H9 (cell line): Measurements from ENCODE around the gene ADNP2. TPM values are rescaled to one million over a fixed set of nuclear protein-coding genes. Genes with fewer than 3 reads are reported as not detected.

Experiments used
- DNase-seq: peaks from one replicate; pipeline ENCODE4 v3.0.0-alpha.2; 2017
- H2AFZ ChIP-seq: one replicate; pipeline ENCODE4 v1.6.1; 2013; ENCODE audit warnings: mild to moderate bottlenecking, low read length, control low read depth, moderate library complexity
- H2AK5ac ChIP-seq: 2 replicates; pipeline ENCODE4 v1.6.1; 2013; ENCODE audit warnings: low read length, control low read depth, mixed read lengths; ENCODE audit not compliant: insufficient read length
- H2BK120ac ChIP-seq: one replicate; pipeline ENCODE4 v1.6.1; 2013; ENCODE audit warnings: low read depth, mild to moderate bottlenecking, low read length, control low read depth, inconsistent platforms; ENCODE audit not compliant: poor library complexity, severe bottlenecking
- H2BK12ac ChIP-seq: 2 replicates; pipeline ENCODE4 v1.6.1; 2013; ENCODE audit warnings: low read length, control low read depth, mixed read lengths, low read depth; ENCODE audit not compliant: insufficient read length
- H2BK15ac ChIP-seq: 2 replicates; pipeline ENCODE4 v1.6.1; 2013; ENCODE audit warnings: low read depth, low read length, control low read depth
- H2BK20ac ChIP-seq: one replicate; pipeline ENCODE4 v1.6.1; 2013; ENCODE audit warnings: low read depth, mild to moderate bottlenecking, low read length, control low read depth, inconsistent platforms; ENCODE audit not compliant: poor library complexity, severe bottlenecking
- H2BK5ac ChIP-seq: 2 replicates; pipeline ENCODE4 v1.6.1; 2013; ENCODE audit warnings: low read length, control low read depth, mixed read lengths; ENCODE audit not compliant: insufficient read length
- H3K14ac ChIP-seq: 2 replicates; pipeline ENCODE4 v1.6.1; 2013; ENCODE audit warnings: low read length, control low read depth; ENCODE audit not compliant: insufficient read depth
- H3K18ac ChIP-seq: 2 replicates; pipeline ENCODE4 v1.6.1; 2013; ENCODE audit warnings: low read depth, mild to moderate bottlenecking, mixed read lengths, low read length, control low read depth; ENCODE audit not compliant: insufficient read length
- H3K23ac ChIP-seq: 2 replicates; pipeline ENCODE4 v1.6.1; 2013; ENCODE audit warnings: low read length, control low read depth, mixed read lengths, low read depth; ENCODE audit not compliant: insufficient read length
- H3K23me2 ChIP-seq: 2 replicates; pipeline ENCODE4 v1.6.1; 2013; ENCODE audit warnings: low read depth, mild to moderate bottlenecking, mixed read lengths, low read length, control low read depth; ENCODE audit not compliant: insufficient read length, poor library complexity, severe bottlenecking
- H3K27ac ChIP-seq: 2 replicates; pipeline ENCODE4 v1.5.1; 2013; ENCODE audit warnings: low read length, control low read depth, mixed read lengths, low read depth; ENCODE audit not compliant: insufficient read length
- H3K27me3 ChIP-seq: 2 replicates; pipeline ENCODE4 v1.6.1; 2013; ENCODE audit warnings: low read length, control low read depth, inconsistent platforms; ENCODE audit not compliant: insufficient read depth
- H3K4ac ChIP-seq: 2 replicates; pipeline ENCODE4 v1.6.1; 2013; ENCODE audit warnings: low read depth, mild to moderate bottlenecking, control low read depth, inconsistent platforms, low read length, moderate library complexity
- H3K4me1 ChIP-seq: 2 replicates; pipeline ENCODE4 v1.6.1; 2013; ENCODE audit warnings: low read length, control low read depth, inconsistent platforms; ENCODE audit not compliant: insufficient read depth
- H3K4me2 ChIP-seq: 2 replicates; pipeline ENCODE4 v1.6.1; 2013; ENCODE audit warnings: low read length, control low read depth, mixed read lengths; ENCODE audit not compliant: insufficient read length, insufficient read depth
- H3K56ac ChIP-seq: 2 replicates; pipeline ENCODE4 v1.6.1; 2013; ENCODE audit warnings: low read depth, mild to moderate bottlenecking, mixed read lengths, low read length, control low read depth; ENCODE audit not compliant: insufficient read length
- H3K79me1 ChIP-seq: 2 replicates; pipeline ENCODE4 v1.6.1; 2013; ENCODE audit warnings: low read depth, mild to moderate bottlenecking, moderate library complexity, low read length, control low read depth, inconsistent platforms; ENCODE audit not compliant: insufficient read depth, poor library complexity, severe bottlenecking
- H3K79me2 ChIP-seq: 2 replicates; pipeline ENCODE4 v1.6.1; 2013; ENCODE audit warnings: low read length, control low read depth, inconsistent platforms; ENCODE audit not compliant: insufficient read depth
- H3K9ac ChIP-seq: 2 replicates; pipeline ENCODE4 v1.6.1; 2013; ENCODE audit warnings: low read length, control low read depth, mixed read lengths; ENCODE audit not compliant: insufficient read length; ENCODE audit errors: extremely low read depth
- H3K9me3 ChIP-seq: one replicate; pipeline ENCODE4 v1.6.1; 2013; ENCODE audit warnings: low read depth, low read length, inconsistent platforms; ENCODE audit not compliant: control insufficient read depth
- H3T11ph ChIP-seq: one replicate; pipeline ENCODE4 v1.6.1; 2013; ENCODE audit warnings: mild to moderate bottlenecking, low read length, control low read depth, inconsistent platforms
- H4K20me1 ChIP-seq: one replicate; pipeline ENCODE4 v1.6.1; 2013; ENCODE audit not compliant: control insufficient read depth, insufficient read length, insufficient read depth
- H4K5ac ChIP-seq: 2 replicates; pipeline ENCODE4 v1.6.1; 2013; ENCODE audit warnings: low read depth, mild to moderate bottlenecking, mixed read lengths, low read length, control low read depth; ENCODE audit not compliant: insufficient read length
- H4K8ac ChIP-seq: replicated peaks from 2 replicates; pipeline ENCODE4 v1.6.1; 2013; ENCODE audit warnings: low read length, control low read depth, mixed read lengths, low read depth; ENCODE audit not compliant: insufficient read length
- H4K91ac ChIP-seq: 2 replicates; pipeline ENCODE4 v1.6.1; 2013; ENCODE audit warnings: low read depth, mild to moderate bottlenecking, moderate library complexity, mixed read lengths, low read length, control low read depth; ENCODE audit not compliant: insufficient read length
- H3K27ac Mint-ChIP-seq, 3 experiments: 2 replicates in 2 of 3; 3 replicates in 1 of 3; pipeline ENCODE4 v1.8.0; 2020 to 2021; ENCODE audit warnings: mixed read lengths in 3 of 3, mild to moderate bottlenecking in 1 of 3, moderate library complexity in 1 of 3
- H3K27me3 Mint-ChIP-seq: 2 replicates; pipeline ENCODE4 v1.8.0; 2021; ENCODE audit warnings: low read depth, mild to moderate bottlenecking, moderate library complexity, mixed read lengths
- H3K36me3 Mint-ChIP-seq, 3 experiments: 2 replicates in 2 of 3; 3 replicates in 1 of 3; pipeline ENCODE4 v1.8.0; 2020 to 2021; ENCODE audit warnings: low read depth in 3 of 3, mixed read lengths in 3 of 3; ENCODE audit not compliant: insufficient read depth in 1 of 3
- H3K4me1 Mint-ChIP-seq, 2 experiments: 2 replicates each; pipeline ENCODE4 v1.8.0; 2020; ENCODE audit warnings: mixed read lengths in 2 of 2
- H3K4me3 Mint-ChIP-seq, 2 experiments: 2 replicates in 1 of 2; 3 replicates in 1 of 2; pipeline ENCODE4 v1.8.0; 2020 to 2021; ENCODE audit warnings: mild to moderate bottlenecking in 2 of 2, mixed read lengths in 2 of 2, moderate library complexity in 1 of 2
- H3K9me3 Mint-ChIP-seq, 2 experiments: 2 replicates in 1 of 2; 3 replicates in 1 of 2; pipeline ENCODE4 v1.8.0; 2020; ENCODE audit warnings: mild to moderate bottlenecking in 2 of 2, mixed read lengths in 2 of 2, moderate library complexity in 1 of 2
- WGBS: extraction: QIAGEN DNeasy Blood & Tissue Kit; methylation state at CpG from one replicate; pipeline ENCODE4 v1.1.7; 2013; ENCODE audit warnings: missing lambda C conversion rate, low lambda C conversion rate, mixed read lengths; ENCODE audit not compliant: insufficient read length; ENCODE audit errors: extremely low coverage; 5-methylcytosine and 5-hydroxymethylcytosine counted together
- total RNA-seq: library from RNA; stranded (reverse); gene quantifications from 2 replicates; pipeline ENCODE4 v1.2.1, GENCODE V29; 2021
- TF ChIP-seq, protein P1 (sequence below): fragments of 200-600 bp; sonication (generic); conservative IDR thresholded peaks from 3 replicates; pipeline ENCODE4 v1.8.0; 2021; ENCODE audit warnings: antibody characterized with exemption, mild to moderate bottlenecking

ADNP2 gene
- total RNA-seq, 1 experiment from 2014 or later = 53.5 TPM

DNA sequence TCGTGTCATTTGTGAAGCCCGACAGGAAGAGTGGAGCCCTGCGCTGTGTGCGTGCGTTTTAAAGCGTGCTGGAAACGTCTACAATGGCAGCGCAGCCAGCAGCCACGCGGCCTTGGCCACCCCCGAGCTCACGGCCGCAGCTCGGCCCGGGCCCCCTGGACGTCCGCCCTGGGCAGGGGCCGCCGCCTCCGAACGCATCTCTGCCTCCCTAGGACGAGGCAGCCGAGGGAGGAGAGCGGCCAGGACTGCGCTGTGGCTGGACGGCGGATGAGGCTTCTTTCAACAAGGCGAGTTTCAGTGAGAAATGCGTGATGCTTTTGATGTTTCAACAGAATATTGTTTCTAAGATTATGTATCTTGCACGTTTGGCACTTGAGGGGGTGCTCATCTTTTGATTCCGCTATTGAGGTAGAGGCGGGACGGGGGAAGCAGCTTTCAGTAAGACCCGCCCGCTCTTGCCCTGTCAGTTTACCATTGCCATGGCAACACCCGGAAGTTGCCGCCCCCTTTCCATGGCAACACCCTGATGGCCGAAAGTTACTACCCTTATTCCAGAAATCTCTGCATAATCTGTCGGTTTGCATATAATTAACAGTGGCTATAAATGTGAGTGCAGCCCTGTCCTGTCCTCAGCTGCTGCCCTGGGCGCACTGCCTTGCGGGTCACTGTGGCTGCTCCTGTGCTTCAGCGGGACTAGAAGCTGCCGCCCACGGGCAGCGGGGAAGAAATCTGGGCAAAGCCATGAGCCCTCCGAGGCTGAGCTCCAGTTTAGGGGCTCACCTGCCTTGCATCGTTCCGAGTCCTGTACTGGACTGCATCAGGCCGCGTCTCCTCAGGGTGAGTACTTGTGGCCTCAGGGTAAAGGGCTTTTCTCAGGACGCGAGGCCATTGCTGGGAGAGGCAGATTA lies 38.6 kb downstream of the ADNP2 start:
- H3T11ph ChIP-seq = no peak overlapping the region
- WGBS = no CpG with 5 or more reads among the region's 52 CpGs
- H3K79me1 ChIP-seq = no peaks in the 10 kb centered on the region
- no peaks in the 10 kb centered on the region for H3K9me3 ChIP-seq
- no peaks in the 10 kb centered on the region for H3K4me1 ChIP-seq
- H3K9ac ChIP-seq = no peak overlapping the region
- Mint-ChIP-seq H3K27ac (peak overlapping the region in 2 of 3 experiments; percentile 67 to 83; a peak in 3 of 7 replicates), H3K27me3 (no peaks in the 10 kb centered on the region), H3K36me3 (peaks cover 10 to 36% (median 29%) of the 10 kb centered on the region in 3 experiments), H3K9me3 (no peaks in the 10 kb centered on the region), H3K4me1 (0 out of 4 replicates have a peak, but pooled peaks cover 0 to 2% of the 10 kb centered on the region in 2 experiments), H3K4me3 (peak overlapping the region in 1 of 2 experiments; percentile 81; a peak in 3 of 5 replicates)
- no peaks in the 10 kb centered on the region for H3K23me2 ChIP-seq
- H4K5ac ChIP-seq = no peak overlapping the region
- peak; percentile 68 for DNase-seq
- H2BK5ac ChIP-seq = no peak overlapping the region
- no peak overlapping the region for H2BK120ac ChIP-seq
- H3K14ac ChIP-seq = no peak overlapping the region
- H3K27ac ChIP-seq = no peak overlapping the region
- TF ChIP-seq, protein P1, sequence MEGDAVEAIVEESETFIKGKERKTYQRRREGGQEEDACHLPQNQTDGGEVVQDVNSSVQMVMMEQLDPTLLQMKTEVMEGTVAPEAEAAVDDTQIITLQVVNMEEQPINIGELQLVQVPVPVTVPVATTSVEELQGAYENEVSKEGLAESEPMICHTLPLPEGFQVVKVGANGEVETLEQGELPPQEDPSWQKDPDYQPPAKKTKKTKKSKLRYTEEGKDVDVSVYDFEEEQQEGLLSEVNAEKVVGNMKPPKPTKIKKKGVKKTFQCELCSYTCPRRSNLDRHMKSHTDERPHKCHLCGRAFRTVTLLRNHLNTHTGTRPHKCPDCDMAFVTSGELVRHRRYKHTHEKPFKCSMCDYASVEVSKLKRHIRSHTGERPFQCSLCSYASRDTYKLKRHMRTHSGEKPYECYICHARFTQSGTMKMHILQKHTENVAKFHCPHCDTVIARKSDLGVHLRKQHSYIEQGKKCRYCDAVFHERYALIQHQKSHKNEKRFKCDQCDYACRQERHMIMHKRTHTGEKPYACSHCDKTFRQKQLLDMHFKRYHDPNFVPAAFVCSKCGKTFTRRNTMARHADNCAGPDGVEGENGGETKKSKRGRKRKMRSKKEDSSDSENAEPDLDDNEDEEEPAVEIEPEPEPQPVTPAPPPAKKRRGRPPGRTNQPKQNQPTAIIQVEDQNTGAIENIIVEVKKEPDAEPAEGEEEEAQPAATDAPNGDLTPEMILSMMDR = no peak
- H4K20me1 ChIP-seq = no peaks in the 10 kb centered on the region
- no peak overlapping the region for H2AK5ac ChIP-seq
- H3K79me2 ChIP-seq = no peaks in the 10 kb centered on the region
- H3K27me3 ChIP-seq = no peaks in the 10 kb centered on the region
- H3K4ac ChIP-seq = no peak overlapping the region
- no peak overlapping the region for H3K23ac ChIP-seq
- no peak overlapping the region for H3K18ac ChIP-seq
- H2BK12ac ChIP-seq = no peak overlapping the region
- no peak overlapping the region for H2BK20ac ChIP-seq
- H3K4me2 ChIP-seq = no peak overlapping the region
- no peak overlapping the region for H2AFZ ChIP-seq
- no peak overlapping the region for H2BK15ac ChIP-seq
- H4K91ac ChIP-seq = no peak overlapping the region
- H4K8ac ChIP-seq = no peak overlapping the region
- H3K56ac ChIP-seq = no peak overlapping the region
